HG03439 (cell line): Measurements from ENCODE around the gene TEX51.

ENCODE experiments used
- ATAC-seq: cut with Tn5 transposase; IDR thresholded peaks from one replicate; pipeline ENCODE4 v1.9.1; 2021; ENCODE audit warnings: mild to moderate bottlenecking, moderate library complexity; ENCODE audit not compliant: unreplicated experiment

TEX51 gene

GRCh38 chr2:126898636-126899035 is at the start of gene TEX51:
Gene TEX51, plus strand, starts transcription at chr2:126898890. Its CDS starts 29 bp downstream, at chr2:126898919.
- no peak for ATAC-seq

GRCh38 chr2:126849054-126849453 is 49.6 kb upstream of the TEX51 start:
- ATAC-seq = no peak

GRCh38 chr2:126849486-126849885 is 49.2 kb upstream of the TEX51 start:
- no peak for ATAC-seq

GRCh38 chr2:126849991-126850535 is 48.6 kb upstream of the TEX51 start:
- no peak for ATAC-seq

DNA sequence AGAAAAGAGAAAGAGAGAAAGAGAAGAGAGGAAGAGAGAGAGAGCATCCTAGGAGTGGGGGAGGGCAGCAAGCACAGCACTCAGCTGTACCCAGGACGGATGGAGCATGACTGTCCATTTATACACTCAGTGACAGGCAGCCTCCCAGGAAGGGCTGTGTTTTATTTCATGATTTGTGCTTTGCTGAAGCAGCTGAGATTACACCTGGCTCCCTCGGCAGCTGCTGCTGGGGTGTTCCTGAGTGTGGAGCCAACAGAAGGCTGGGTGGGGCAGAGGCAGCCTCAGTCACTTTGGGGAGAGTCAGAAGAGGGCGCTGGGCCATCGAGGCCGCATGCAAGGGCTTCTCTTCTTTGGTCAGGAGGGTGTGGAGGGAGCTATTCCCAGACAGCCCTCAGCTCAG is 47.8 kb upstream of the TEX51 start:
- ATAC-seq = no peak

GRCh38 chr2:126851756-126852155 is 46.9 kb upstream of the TEX51 start:
- no peak for ATAC-seq

DNA sequence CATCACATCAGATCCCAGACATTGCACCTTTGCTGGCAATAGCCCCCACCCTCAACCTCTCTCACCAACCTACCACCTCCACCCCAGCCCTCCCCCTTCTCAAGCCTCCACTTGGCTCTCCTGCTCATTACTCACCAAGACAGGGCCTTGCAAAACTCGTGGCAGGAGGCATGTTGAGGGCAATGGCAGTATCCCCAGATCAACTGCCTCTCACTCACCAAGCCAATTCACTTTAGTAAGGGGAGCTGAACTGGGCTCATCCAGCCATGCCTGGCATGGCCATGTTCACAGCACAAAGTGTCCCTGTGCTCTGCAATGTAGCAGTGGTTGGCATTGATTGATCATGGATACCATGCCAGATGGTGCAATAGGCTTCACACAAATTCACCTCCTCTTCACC is 46.3 kb upstream of the TEX51 start:
- no peak for ATAC-seq

DNA sequence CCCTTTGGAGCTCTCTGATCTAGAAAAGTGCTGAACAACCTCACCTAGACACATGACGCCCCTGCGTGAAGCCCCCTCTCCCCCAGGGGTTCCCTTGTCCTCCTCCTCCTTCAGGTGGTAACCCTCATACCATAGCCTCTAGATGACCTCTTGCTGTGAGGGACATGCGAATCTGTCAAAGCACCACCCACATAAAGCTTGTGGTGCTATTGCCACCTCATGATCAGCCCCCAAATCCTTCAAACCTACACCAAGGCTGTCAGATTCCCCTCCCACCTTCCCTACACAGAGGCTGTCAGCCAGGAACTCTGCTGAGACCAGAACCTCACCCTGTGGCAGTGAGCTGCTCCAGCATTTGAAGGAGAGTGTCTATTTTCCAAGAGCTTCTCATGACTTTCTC is 43.1 kb upstream of the TEX51 start:
- no peak for ATAC-seq

DNA sequence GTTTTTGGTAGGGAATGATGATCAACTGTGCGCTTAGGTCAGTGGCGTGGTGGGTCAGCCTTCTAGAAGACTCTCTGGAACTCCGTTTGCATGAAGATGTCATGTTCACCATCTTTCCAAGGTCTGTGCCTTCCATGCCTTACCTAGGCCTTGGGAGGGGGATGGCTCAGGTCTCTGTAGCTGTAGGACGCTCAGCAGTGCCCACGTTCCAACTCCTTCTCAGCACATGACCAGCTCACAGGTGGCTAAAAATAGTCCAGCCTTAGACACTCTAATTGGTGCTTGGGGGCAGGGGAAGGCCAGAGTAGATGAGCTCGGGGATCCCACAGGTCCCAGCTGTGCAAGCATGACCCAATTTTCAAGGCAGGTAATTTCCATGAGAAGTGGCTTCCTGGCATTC is 42.3 kb upstream of the TEX51 start:
- no peak for ATAC-seq

- ATAC-seq = no peak
Measured at GRCh38 chr2:126857502-126857901, 41.2 kb upstream of the TEX51 start.

GRCh38 chr2:126858013-126858412 is 40.7 kb upstream of the TEX51 start:
- ATAC-seq = no peak

- ATAC-seq = no peak
Measured at GRCh38 chr2:126858436-126858835, 40.3 kb upstream of the TEX51 start.

DNA sequence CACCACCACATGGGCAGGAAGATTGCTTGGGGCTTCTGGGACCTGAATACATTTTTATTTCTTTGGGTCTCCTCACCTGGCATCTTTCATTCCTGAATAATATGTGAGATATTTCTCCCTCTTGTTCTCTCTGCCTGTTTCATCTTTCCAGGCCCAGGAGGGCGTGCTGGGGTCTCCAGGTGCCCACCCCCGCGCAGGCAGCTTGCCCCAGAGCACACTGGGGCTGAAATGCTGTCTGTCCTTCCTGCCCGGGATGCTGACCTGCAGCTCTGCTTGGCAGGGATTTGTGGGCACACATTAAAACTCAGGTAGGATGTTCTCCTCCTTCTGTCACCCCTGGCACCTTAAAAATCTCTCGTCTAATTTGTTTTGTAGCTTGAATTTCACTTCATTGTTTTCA is 39.7 kb upstream of the TEX51 start:
- ATAC-seq = no peak

GRCh38 chr2:126859631-126860030 is 39.1 kb upstream of the TEX51 start:
- no peak for ATAC-seq

GRCh38 chr2:126860385-126860784 is 38.3 kb upstream of the TEX51 start:
- ATAC-seq = no peak

DNA sequence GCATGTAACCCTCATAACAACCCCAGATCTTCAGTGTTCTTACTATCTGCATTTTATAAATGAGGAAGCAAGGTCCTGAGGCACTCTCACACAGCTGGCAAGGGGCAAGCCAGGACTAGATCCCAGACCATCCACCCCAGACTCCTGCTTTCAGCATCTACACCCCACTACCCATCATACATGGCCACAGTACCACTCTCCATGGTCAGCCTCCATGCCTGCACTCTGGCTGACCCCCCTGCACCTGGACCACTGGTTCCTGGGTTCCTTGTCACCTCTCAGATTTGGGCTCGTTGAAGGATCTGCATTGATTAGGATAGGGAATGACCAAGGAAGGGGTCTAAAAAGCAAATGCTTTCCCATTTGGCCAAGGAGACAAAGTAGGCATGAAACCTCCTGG is 36.0 kb upstream of the TEX51 start:
- ATAC-seq = no peak

DNA sequence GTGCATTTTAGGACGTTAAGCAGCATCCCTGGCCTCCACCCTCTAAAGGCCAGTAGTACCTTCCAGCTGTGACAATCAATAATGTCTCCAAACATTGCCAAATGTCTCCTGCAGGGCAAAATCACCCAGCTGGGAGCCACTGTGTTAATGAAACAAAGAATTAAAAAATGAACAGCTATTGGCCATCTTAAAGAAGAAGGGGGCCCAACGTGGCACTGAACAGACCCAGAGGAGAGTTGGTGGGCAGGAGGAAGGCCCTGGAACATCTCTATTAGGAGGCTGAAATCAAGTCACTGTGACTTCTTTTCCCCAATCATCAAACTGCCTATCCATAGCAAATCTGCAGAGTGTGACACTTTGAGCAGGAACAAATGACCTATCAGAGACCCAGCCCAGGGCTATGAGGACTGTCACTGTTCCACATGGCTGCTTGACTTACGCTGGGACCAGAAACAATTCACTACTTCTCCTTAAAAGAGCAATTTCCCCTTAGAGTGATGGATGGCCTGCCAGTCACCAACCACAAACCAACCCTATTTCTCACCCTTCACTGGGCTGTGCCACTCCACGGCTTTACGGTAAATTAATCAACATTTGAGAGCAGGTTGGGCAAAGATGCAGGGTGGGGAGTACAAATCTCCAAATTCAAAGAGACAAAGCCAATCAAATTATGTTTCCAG is 35.2 kb upstream of the TEX51 start:
- no peak for ATAC-seq

DNA sequence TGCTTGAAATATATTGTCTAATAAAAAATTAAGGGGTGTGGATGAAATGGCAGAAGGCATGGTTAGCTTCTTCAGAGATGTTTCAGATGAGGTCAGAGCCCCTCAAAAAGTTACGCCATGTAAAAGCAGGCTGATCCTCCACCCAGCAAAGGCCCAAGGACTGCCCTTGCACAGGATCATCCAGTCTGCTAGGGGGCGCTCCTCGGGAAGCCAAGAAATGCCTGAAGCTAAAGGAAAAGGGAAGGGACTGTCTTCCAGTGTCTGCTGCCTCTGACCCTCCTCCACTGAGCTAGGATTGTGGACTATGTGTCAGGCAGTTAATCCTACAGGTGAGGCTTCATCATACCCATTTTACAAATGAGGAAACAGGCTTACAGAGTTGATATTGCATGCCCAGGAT is 33.8 kb upstream of the TEX51 start:
- no peak for ATAC-seq

DNA sequence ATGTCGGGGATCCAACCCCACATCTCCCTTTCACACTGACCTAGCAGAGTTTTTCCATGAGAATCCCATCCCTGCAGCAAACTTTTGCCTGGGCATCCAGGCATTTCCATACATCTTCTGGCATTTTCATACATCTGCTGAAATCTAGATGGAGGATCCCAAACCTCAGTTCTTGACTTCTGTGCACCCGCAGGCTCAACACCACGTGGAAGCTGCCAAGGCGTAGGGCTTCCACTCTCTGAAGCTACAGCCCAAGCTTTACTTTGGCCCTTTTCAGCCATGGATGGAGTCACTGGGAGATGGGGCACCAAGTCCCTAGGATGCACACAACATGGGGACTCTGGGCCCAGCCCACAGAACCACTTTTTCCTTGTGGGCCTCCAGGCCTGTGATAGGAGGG is 32.2 kb upstream of the TEX51 start:
- no peak for ATAC-seq

DNA sequence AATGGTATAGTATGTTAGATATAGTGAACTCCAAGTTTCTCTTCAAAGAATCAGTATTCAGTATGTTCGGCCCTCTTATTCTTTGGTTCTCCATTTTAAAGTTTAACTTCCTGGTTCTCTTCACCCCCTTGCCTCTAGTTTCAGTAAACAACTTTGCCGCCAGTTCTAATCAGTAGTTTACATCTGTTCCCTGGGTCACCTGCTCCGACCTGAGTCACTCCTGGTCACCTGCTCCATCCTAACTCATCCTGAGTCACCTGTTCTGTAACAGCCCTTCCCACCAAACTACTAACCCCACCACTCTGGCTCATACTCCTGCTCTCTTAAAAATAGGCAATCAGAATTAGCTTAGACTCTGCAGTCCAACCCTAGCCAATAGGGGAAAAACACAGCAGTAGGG is 23.7 kb upstream of the TEX51 start:
- no peak for ATAC-seq

GRCh38 chr2:126876631-126877030 is 22.1 kb upstream of the TEX51 start:
- ATAC-seq = no peak

DNA sequence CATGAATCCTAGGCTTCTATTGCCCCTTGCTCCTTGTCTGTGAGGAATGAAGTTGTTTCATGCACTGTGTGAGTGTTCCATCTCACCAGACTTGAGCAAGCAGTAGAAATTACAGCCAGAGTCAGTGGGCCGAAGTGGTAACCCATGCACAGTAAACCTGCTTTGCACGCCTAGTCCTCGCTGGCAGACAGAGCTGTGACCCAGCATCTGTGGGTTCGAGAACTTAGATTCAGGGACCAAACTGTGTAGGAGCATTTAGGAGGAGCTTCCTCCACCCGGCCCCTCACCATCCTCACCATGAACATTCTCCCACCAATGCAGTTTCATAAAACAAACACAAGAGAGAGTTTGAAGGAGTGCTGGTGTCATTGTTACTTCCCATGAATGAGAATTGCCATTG is 21.6 kb upstream of the TEX51 start:
- no peak for ATAC-seq
